ELF-1 (cell line): ENCODE data around the gene NPY2R.

Experiments used
- DNase-seq: peaks from one replicate; pipeline ENCODE4 v3.0.0-alpha.2; 2016; ENCODE audit warnings: low read depth, low spot score

The NPY2R gene

GRCh38 chr4:155248002-155248896, 39.8 kb downstream of the NPY2R start:
- DNase-seq = peak; percentile 18

GRCh38 chr4:155249016-155249566, 40.7 kb downstream of the NPY2R start:
- DNase-seq = no peak

- DNase-seq = no peak
Measured at GRCh38 chr4:155252327-155252726, 43.9 kb downstream of the NPY2R start.

GRCh38 chr4:155263480-155263879, 55.0 kb downstream of the NPY2R start:
- DNase-seq = no peak

GRCh38 chr4:155265113-155265512, 56.7 kb downstream of the NPY2R start:
- DNase-seq = no peak
